Type B pancreatic cell (in vitro differentiated cells): ENCODE measurements around the gene CHST13. TPM values are rescaled to one million over a fixed set of nuclear protein-coding genes. Genes with fewer than 3 reads are reported as not detected.

Experiments
- DNase-seq: peaks from one replicate; pipeline ENCODE4 v3.0.0; 2021; ENCODE audit warnings: mixed read lengths; ENCODE audit not compliant: unreplicated experiment; ENCODE audit errors: extremely low spot score
- H3K27ac Mint-ChIP-seq: 2 replicates; pipeline ENCODE4 v1.8.0; 2021; ENCODE audit warnings: mild to moderate bottlenecking, mixed read lengths
- H3K27me3 Mint-ChIP-seq: 2 replicates; pipeline ENCODE4 v1.8.0; 2021; ENCODE audit warnings: mixed read lengths
- H3K36me3 Mint-ChIP-seq: 2 replicates; pipeline ENCODE4 v1.8.0; 2021; ENCODE audit warnings: mixed read lengths
- H3K4me1 Mint-ChIP-seq: one replicate; pipeline ENCODE4 v1.8.0; 2021; ENCODE audit warnings: mixed read lengths; ENCODE audit not compliant: unreplicated experiment
- H3K4me3 Mint-ChIP-seq: 2 replicates; pipeline ENCODE4 v1.8.0; 2021; ENCODE audit warnings: mild to moderate bottlenecking, mixed read lengths
- H3K9me3 Mint-ChIP-seq: 2 replicates; pipeline ENCODE4 v1.8.0; 2021; ENCODE audit warnings: mixed read lengths
- CTCF ChIP-seq: fragments of 200-600 bp; sonication (generic); conservative IDR thresholded peaks from 2 replicates; pipeline ENCODE4 v1.5.0; 2021; ENCODE audit warnings: antibody characterized with exemption, mild to moderate bottlenecking
- total RNA-seq: library from RNA; stranded (reverse); gene quantifications from 2 replicates; pipeline ENCODE4 v1.2.1, GENCODE V29; 2021; ENCODE audit warnings: low replicate concordance

CHST13 gene
- total RNA-seq, 1 donor from 2014 or later: 0.31 TPM

DNA sequence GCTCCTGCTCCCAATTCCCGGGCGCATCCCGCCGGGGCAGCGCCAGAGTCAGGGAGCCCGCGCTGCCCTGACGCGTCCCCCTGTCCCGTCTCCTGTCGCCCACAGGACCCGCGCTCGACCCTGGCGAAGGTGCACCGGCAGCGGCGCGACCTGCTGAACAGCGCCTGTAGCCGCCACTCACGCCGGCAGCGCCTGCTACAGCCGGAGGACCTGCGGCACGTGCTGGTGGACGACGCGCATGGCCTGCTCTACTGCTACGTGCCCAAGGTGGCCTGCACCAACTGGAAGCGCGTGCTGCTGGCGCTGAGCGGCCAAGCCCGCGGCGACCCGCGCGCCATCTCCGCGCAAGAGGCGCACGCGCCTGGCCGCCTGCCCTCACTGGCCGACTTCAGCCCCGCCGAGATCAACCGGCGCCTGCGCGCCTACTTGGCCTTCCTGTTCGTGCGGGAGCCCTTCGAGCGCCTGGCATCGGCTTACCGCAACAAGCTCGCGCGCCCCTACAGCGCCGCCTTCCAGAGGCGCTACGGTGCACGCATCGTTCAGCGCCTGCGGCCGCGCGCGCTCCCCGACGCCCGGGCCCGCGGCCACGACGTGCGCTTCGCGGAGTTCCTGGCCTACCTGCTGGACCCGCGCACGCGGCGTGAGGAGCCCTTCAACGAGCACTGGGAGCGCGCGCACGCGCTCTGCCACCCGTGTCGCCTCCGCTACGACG lies 17.8 kb downstream of the CHST13 start:
- no peaks in the 10 kb centered on the region for H3K9me3 Mint-ChIP-seq
- H3K4me3 Mint-ChIP-seq: no peak overlapping the region
- H3K4me1 Mint-ChIP-seq: no peaks in the 10 kb centered on the region
- no peak for TF ChIP-seq CTCF
- H3K27ac Mint-ChIP-seq: no peak overlapping the region
- DNase-seq: peak; percentile 68
- H3K36me3 Mint-ChIP-seq: no peaks in the 10 kb centered on the region
- H3K27me3 Mint-ChIP-seq: peaks cover 4% of the 10 kb centered on the region

- H3K36me3 Mint-ChIP-seq: no peaks in the 10 kb centered on the region
- no peak overlapping the region for H3K27ac Mint-ChIP-seq
- H3K27me3 Mint-ChIP-seq: peaks cover 4% of the 10 kb centered on the region
- no peaks in the 10 kb centered on the region for H3K9me3 Mint-ChIP-seq
- peak; percentile 64 for DNase-seq
- H3K4me3 Mint-ChIP-seq: no peak overlapping the region
- TF ChIP-seq CTCF: no peak
- H3K4me1 Mint-ChIP-seq: no peaks in the 10 kb centered on the region
Measured at GRCh38 chr3:126542340-126543241, 18.6 kb downstream of the CHST13 start.

DNA sequence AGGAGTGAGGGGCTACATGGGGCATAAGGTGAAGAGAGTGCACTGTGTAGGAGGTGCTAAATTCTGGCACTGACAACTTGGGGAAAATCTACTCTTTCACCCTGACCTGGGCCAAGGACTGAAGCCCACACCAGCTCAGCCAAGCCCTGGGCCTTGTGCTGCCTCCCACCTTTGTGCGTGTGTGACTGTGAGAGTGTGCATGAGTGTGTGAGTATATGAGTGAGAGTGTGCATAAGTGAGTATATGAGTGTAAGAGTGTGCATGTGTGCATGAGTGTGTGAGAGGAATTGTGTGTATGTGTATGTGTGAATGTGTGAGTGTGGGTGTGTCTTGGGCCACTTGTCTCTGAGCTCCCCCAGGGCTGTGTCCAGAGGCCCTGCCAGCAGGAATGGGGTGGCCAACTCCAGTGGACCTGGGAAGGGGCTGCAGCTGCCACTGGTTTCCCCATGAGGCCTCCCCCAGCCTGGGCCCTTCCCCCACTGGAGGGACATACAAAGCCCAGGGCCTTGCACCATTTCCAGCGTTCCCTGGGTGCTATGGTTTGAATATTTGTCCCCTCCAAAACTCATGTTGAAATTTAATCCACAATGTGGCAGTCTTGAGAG lies 19.6 kb downstream of the CHST13 start:
- no peaks in the 10 kb centered on the region for H3K9me3 Mint-ChIP-seq
- H3K4me1 Mint-ChIP-seq: no peaks in the 10 kb centered on the region
- peaks cover 6% of the 10 kb centered on the region for H3K27me3 Mint-ChIP-seq
- no peaks in the 10 kb centered on the region for H3K36me3 Mint-ChIP-seq
- no peak overlapping the region for H3K4me3 Mint-ChIP-seq
- no peak for TF ChIP-seq CTCF
- no peak overlapping the region for H3K27ac Mint-ChIP-seq
- peak; percentile 47 for DNase-seq

DNA sequence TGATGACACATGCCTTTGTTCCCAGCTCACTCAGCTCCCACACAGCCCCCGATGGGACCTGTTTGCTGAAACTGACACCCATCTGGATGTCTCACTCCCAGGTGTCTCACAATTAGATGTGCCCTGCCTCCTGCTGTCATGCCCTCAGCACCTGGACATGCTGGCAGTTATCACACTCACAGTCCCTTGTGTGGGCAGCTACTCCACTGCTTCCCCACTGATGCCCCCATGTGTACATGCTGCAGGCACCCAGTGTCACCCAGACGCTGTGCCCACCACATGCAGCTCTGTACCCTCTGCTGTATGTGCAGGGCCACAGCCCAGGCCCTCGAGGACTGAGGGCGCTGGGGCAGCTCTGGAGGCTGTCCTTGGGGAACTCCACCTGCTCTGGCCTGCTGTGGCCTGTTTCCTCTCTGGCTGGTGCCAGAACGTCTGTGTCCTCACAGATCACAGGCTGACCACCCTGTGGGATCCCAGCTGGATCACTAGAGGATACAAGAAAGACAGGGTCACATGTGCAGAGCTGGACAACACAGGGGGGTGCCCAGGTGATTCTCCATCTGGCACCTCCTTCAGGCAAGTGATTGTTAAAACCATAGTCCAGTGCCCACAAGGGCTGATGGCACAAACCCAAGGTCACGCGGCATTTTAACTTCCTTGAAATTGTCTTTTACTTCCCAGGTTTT lies 20.8 kb downstream of the CHST13 start:
- Mint-ChIP-seq H3K27me3 (peaks cover 6% of the 10 kb centered on the region), H3K4me3 (no peak overlapping the region), H3K9me3 (no peaks in the 10 kb centered on the region), H3K4me1 (peaks cover 6% of the 10 kb centered on the region), H3K27ac (no peak overlapping the region), H3K36me3 (no peaks in the 10 kb centered on the region)
- peak; percentile 58 for DNase-seq
- no peak for TF ChIP-seq CTCF

DNA sequence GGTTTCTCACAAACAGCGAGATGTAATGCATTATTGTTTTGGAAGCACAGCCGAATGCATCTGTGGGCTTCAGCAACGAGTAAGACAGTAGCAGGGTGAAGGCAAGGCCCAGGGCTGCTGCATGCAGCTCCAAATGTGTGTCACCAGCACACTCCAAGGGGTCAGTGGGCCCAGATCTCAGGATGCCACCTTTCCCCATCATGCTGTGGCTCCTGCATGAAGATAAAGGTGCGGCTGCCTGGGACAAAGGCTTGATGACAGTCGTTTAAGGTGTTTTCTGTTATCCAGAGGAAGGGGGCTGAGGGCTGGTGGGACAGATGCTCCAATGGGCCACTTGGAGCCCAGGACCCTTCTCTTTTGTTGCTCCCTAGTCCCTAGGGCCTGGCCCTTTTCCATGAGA lies 21.6 kb downstream of the CHST13 start:
- DNase-seq: no peak
- Mint-ChIP-seq H3K4me1 (peaks cover 6% of the 10 kb centered on the region), H3K36me3 (no peaks in the 10 kb centered on the region), H3K27ac (no peak overlapping the region), H3K9me3 (no peaks in the 10 kb centered on the region), H3K27me3 (peaks cover 6% of the 10 kb centered on the region), H3K4me3 (no peak overlapping the region)
- TF ChIP-seq CTCF: no peak
